Ishikawa (cell line): ENCODE results near the gene HRNR.

Experiments
- CEBPB ChIP-seq: IDR thresholded peaks from 2 replicates; pipeline ENCODE4 v1.6.1; 2012
- CREB1 ChIP-seq: IDR thresholded peaks from 2 replicates; pipeline ENCODE4 v1.6.1; 2012; ENCODE audit warnings: low read depth
- EGR1 ChIP-seq: IDR thresholded peaks from 2 replicates; pipeline ENCODE4 v1.6.1; 2012
- EP300 ChIP-seq: IDR thresholded peaks from 2 replicates; pipeline ENCODE4 v1.6.1; 2012; ENCODE audit warnings: borderline replicate concordance
- FOXM1 ChIP-seq: IDR thresholded peaks from 2 replicates; pipeline ENCODE4 v1.6.1; 2012; ENCODE audit warnings: low read depth, borderline replicate concordance
- NFIC ChIP-seq: IDR thresholded peaks from 2 replicates; pipeline ENCODE4 v1.6.1; 2012
- RAD21 ChIP-seq: IDR thresholded peaks from 2 replicates; pipeline ENCODE4 v1.6.1; 2012; ENCODE audit warnings: low read depth
- TAF1 ChIP-seq: IDR thresholded peaks from 2 replicates; pipeline ENCODE4 v1.6.1; 2012; ENCODE audit warnings: low read depth, mild to moderate bottlenecking
- TCF12 ChIP-seq: IDR thresholded peaks from 2 replicates; pipeline ENCODE4 v1.6.1; 2012; ENCODE audit warnings: low read depth
- TEAD4 ChIP-seq: IDR thresholded peaks from 2 replicates; pipeline ENCODE4 v1.6.1; 2012
- YY1 ChIP-seq: IDR thresholded peaks from 2 replicates; pipeline ENCODE4 v1.6.1; 2012; ENCODE audit warnings: low read depth
- ZBTB7A ChIP-seq: IDR thresholded peaks from 2 replicates; pipeline ENCODE4 v1.6.1; 2012; ENCODE audit warnings: low read depth
- TF ChIP-seq, protein P1 (sequence below): IDR thresholded peaks from 2 replicates; pipeline ENCODE4 v1.6.1; 2012; ENCODE audit warnings: low read depth, mild to moderate bottlenecking
- TF ChIP-seq, protein P2 (sequence below): IDR thresholded peaks from 2 replicates; pipeline ENCODE4 v1.6.1; 2012
- TF ChIP-seq, protein P3 (sequence below): IDR thresholded peaks from 2 replicates; pipeline ENCODE4 v1.6.1; 2012

The HRNR gene

DNA sequence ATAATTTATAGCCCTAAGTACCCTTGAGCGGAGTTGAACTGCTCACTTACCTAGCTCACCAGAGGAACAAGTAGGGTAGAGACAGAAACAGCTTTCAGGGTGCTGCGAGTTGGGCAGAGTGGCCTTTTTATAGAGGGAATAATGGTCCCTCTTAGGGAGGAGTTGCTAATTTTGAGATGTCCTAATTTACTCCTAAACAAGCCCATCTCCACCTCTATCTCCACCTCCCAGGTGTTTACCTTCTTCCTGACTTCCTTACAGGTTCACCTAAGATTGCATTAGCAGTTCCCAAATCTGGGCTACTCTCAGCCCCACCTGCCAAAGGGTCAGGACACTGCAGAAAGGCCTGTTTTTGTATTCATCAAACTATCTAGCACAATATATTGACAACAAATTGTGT is at the start of gene HRNR:
TSS of gene HRNR (minus strand) at position 101 of the 400 bp plus-strand sequence. CDS start 940 bp downstream, outside the sequence.
- TF ChIP-seq EGR1 (no peak), TCF12 (no peak), CREB1 (no peak), RAD21 (no peak), EP300 (no peak), ZBTB7A (no peak), NFIC (no peak), TEAD4 (no peak), FOXM1 (no peak)
- TF ChIP-seq, protein P1, sequence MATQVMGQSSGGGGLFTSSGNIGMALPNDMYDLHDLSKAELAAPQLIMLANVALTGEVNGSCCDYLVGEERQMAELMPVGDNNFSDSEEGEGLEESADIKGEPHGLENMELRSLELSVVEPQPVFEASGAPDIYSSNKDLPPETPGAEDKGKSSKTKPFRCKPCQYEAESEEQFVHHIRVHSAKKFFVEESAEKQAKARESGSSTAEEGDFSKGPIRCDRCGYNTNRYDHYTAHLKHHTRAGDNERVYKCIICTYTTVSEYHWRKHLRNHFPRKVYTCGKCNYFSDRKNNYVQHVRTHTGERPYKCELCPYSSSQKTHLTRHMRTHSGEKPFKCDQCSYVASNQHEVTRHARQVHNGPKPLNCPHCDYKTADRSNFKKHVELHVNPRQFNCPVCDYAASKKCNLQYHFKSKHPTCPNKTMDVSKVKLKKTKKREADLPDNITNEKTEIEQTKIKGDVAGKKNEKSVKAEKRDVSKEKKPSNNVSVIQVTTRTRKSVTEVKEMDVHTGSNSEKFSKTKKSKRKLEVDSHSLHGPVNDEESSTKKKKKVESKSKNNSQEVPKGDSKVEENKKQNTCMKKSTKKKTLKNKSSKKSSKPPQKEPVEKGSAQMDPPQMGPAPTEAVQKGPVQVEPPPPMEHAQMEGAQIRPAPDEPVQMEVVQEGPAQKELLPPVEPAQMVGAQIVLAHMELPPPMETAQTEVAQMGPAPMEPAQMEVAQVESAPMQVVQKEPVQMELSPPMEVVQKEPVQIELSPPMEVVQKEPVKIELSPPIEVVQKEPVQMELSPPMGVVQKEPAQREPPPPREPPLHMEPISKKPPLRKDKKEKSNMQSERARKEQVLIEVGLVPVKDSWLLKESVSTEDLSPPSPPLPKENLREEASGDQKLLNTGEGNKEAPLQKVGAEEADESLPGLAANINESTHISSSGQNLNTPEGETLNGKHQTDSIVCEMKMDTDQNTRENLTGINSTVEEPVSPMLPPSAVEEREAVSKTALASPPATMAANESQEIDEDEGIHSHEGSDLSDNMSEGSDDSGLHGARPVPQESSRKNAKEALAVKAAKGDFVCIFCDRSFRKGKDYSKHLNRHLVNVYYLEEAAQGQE: no peak
- TF ChIP-seq, protein P2, sequence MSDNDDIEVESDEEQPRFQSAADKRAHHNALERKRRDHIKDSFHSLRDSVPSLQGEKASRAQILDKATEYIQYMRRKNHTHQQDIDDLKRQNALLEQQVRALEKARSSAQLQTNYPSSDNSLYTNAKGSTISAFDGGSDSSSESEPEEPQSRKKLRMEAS: no peak
- TF ChIP-seq, protein P3, sequence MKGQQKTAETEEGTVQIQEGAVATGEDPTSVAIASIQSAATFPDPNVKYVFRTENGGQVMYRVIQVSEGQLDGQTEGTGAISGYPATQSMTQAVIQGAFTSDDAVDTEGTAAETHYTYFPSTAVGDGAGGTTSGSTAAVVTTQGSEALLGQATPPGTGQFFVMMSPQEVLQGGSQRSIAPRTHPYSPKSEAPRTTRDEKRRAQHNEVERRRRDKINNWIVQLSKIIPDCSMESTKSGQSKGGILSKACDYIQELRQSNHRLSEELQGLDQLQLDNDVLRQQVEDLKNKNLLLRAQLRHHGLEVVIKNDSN: no peak

DNA sequence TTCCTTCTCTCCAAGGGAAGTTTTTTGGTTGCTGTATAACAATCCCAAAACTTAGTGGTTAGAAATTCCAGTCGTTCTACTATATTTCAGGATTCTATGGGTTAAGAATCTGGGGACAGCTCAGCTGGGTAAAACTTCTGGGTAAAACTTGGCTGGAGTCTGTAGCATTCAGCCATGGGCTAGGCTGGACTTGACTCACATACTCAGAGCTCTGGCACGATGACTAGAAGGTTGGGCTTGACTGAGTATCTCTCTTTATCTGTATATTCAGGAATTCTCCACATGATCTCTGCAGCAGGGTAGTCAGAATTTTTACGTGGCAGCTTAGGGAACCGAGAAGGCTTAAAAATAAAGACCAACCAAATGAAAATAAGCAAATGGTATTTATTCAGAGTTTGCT is 28.2 kb upstream of the HRNR start:
- TF ChIP-seq ZBTB7A (no peak), FOXM1 (no peak), EGR1 (no peak), YY1 (no peak), NFIC (no peak), TCF12 (no peak), RAD21 (no peak)
- TF ChIP-seq, protein P1: no peak

DNA sequence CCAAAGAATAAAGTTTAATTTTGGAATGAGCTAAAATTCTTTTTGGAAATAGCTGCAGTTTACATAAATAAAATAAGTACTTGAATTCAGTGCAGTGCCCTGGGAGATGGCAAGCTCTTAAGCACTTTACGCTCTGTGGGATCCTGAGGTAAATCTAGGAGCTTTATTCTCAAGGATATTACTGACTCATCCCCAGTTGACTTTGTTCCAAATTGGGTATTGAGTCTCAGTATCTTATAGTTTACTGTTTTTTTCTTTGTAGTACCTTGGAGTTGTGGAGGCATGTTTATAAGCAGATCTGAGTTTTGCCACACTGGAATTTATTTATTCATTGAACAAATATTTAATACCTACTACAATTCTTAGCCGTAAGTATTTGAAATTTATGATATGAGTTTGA is 27.4 kb upstream of the HRNR start:
- TF ChIP-seq EGR1 (no peak), ZBTB7A (no peak), TCF12 (no peak), TAF1 (no peak), RAD21 (no peak)

DNA sequence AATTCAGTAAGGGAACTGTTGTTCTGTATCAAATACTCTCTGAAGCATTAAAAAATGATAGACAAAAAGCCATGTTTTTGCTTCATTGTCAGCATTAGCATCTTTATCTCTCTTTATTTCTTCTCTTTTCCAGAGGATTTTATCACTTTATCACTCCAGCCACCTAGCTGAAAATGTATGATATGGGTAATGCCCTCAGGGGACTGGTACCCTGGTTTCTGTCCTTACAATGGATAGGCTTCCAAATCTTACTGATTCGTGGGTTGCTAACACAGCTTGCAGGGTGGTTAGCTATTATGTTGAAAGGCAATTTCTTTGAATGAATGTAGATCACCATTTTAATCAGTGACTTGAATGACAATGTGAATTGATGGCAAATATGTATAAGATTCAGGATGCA is 23.3 kb upstream of the HRNR start:
- no peak for TF ChIP-seq TCF12
- no peak for TF ChIP-seq YY1
- TF ChIP-seq, protein P1: no peak
- no peak for TF ChIP-seq EGR1
- TF ChIP-seq, protein P3: no peak
- TF ChIP-seq, protein P2: no peak
- no peak for TF ChIP-seq TEAD4
- TF ChIP-seq TAF1: no peak
- TF ChIP-seq RAD21: no peak
- TF ChIP-seq NFIC: no peak
- TF ChIP-seq CEBPB: no peak
- no peak for TF ChIP-seq EP300
- no peak for TF ChIP-seq FOXM1
- TF ChIP-seq ZBTB7A: no peak
- TF ChIP-seq CREB1: no peak

DNA sequence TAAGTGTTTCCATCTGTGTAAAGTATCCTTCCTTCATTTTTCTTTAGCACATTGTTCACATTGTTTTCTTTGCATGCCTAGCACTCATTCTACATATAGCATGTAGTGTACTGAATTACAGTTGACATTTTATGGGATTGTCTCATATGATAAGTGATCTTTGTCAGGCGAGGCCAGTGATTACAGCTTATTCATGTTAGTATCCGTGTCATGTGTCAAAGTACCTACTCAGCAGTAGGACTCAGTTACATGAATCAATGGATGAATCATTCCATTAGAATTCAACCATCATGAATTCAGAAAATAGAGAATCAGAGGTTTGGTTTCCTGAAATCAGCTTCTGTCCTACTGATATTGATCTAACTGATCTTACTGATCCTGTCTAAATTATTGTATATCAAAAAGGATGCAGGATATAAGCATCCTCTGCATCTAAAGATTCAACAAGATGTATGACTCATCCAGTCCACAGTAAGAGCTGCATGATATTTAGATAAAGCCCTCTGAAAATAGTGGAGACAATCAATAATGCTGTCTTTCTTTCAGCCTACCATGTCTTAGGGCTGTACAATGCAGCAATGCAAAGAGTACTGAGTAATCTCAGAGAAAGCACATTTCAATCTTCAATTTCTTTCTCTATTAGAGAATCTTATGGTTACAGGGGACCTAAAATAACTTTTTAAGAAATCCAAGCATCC is 20.7 kb upstream of the HRNR start:
- TF ChIP-seq, protein P1: no peak
- TF ChIP-seq FOXM1 (no peak), RAD21 (no peak), CREB1 (no peak), EGR1 (no peak), CEBPB (no peak), EP300 (no peak), TCF12 (no peak), YY1 (no peak)
- TF ChIP-seq, protein P2: no peak
- TF ChIP-seq, protein P3: no peak
